Measurements from ENCODE around the gene GDPD4. TPM values are rescaled to one million over a fixed set of nuclear protein-coding genes. Genes with fewer than 3 reads are reported as not detected.

GDPD4 gene
- polyA plus RNA-seq: 1 to 10 TPM in 2 of 4 donors, not detected in 2; 2.2 to 4.5 TPM
- long read RNA-seq, donor 1: 0 reads
- long read RNA-seq, donor 2: 0 reads
- long read RNA-seq, donor 3: 0 reads
- long read RNA-seq, donor 4: 0 reads
- long read RNA-seq, donor 5: 0 reads
- long read RNA-seq, donor 6, partial matches to known transcripts: 7 of 7 reads
- long read RNA-seq, donor 6, other reads (novel, unspliced or antisense): 0 of 7 reads
- long read RNA-seq, donor 7: 0 reads
- long read RNA-seq, donor 8: 0 reads
- long read RNA-seq, donor 9: 0 reads
- long read RNA-seq, donor 10: 0 reads

DNA sequence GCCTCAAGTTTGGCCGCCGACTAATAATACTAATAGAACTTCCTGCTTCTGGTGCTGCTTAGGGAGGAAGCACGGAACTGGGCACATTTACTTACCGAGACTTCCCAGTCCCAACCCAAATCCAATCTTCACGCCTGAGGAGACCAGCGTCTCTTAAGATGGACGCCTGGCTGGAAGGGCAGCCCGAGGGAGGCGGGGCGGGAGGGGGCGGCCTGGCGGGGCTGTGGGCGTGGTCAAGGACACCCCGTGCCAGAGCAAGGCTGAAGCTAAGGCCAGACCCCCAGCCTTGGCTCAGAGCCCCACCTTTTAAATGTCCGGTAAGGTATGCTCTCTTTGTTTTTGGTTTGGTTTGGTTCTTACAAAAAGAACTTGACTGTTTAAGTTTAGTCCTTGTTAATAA, at the start of gene GDPD4:
Gene GDPD4 (minus strand): TSS at position 177 of the 400 bp plus-strand sequence. CDS start 16,549 bp downstream, outside the sequence.
- no peak for FAIRE-seq
- WGBS, 3 donors: 89 to 91% (median 91%) methylated on average over 14 to 15 of the region's 15 CpGs
- Histone ChIP-seq H3K9me3 (ENCODE audit: control insufficient read depth in 2 of 2, insufficient read depth in 1 of 2, low read depth in 1 of 2, low read length in 1 of 2) (no peaks in the 10 kb centered on the region), H3K36me3 (ENCODE audit: control insufficient read depth in 3 of 3, insufficient read depth in 2 of 3, low read depth in 1 of 3, low read length in 3 of 3) (no peaks in the 10 kb centered on the region), H3K27ac (ENCODE audit: low read depth in 1 of 3, low read length in 2 of 3) (no peak within 1 kb of the TSS), H3K27me3 (ENCODE audit: control insufficient read depth in 3 of 3, insufficient read depth in 3 of 3, low read length in 3 of 3) (no peaks in the 10 kb centered on the region), H3K4me1 (ENCODE audit: control insufficient read depth in 3 of 3, insufficient read depth in 2 of 3, low read depth in 1 of 3, low read length in 2 of 3) (peaks cover 0 to 2% (median 0%) of the 10 kb centered on the region in 3 donors), H3K4me3 (ENCODE audit: low read depth in 1 of 3, low read length in 3 of 3) (no peak within 1 kb of the TSS)
- no peak for DNase-seq

GRCh38 chr11:77347948-77348347, 46.5 kb upstream of the GDPD4 start:
- H3K27me3 ChIP-seq (ENCODE audit: control insufficient read depth in 3 of 3, insufficient read depth in 3 of 3, low read length in 3 of 3): no peaks in the 10 kb centered on the region
- DNase-seq (no peak), FAIRE-seq (no peak)
- no peak overlapping the region for H3K4me3 ChIP-seq (ENCODE audit: low read depth in 1 of 3, low read length in 3 of 3)
- 75 to 80% (median 80%) methylated on average over 2 of the region's 2 CpGs for WGBS, 3 donors
- peaks cover 4 to 18% (median 6%) of the 10 kb centered on the region in 3 donors for H3K36me3 ChIP-seq (ENCODE audit: control insufficient read depth in 3 of 3, insufficient read depth in 2 of 3, low read depth in 1 of 3, low read length in 3 of 3)
- H3K9me3 ChIP-seq (ENCODE audit: control insufficient read depth in 2 of 2, insufficient read depth in 1 of 2, low read depth in 1 of 2, low read length in 1 of 2): no peaks in the 10 kb centered on the region
- H3K4me1 ChIP-seq (ENCODE audit: control insufficient read depth in 3 of 3, insufficient read depth in 2 of 3, low read depth in 1 of 3, low read length in 2 of 3): no peaks in the 10 kb centered on the region
- H3K27ac ChIP-seq (ENCODE audit: low read depth in 1 of 3, low read length in 2 of 3): no peak overlapping the region

DNA sequence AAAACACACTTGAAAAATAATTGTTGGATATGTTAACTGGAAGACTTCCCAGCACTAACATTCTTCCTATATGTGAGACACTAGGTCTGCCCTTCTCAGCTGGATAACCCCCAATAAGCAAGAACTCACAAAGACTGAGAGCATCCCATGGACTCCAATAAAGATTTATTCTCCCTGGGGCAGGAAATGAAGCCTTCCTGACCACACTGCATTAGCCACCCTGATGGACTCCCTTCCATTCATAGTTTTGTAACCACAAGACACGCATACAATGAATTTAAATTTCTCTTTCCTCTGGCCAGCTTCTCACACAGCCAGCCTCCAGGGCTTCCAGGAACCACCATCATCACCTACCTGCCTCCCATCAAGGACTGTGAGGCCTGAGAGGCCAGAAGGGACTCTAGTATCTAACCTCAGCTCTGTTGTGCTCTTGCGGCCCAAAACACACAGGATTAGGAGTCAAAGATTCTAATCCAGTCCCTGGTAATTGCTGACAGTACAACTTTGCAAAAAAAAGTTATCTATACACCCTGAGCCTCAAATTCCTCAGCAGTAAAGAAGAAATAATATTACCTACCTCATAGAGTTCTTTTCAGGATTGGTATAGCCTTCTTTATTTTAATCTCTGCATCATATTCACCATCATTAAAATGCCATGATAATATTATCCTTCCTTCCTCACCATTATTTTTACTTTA, 45.6 kb upstream of the GDPD4 start:
- Histone ChIP-seq H3K4me3 (ENCODE audit: low read depth in 1 of 3, low read length in 3 of 3) (no peak overlapping the region), H3K4me1 (ENCODE audit: control insufficient read depth in 3 of 3, insufficient read depth in 2 of 3, low read depth in 1 of 3, low read length in 2 of 3) (no peaks in the 10 kb centered on the region), H3K27ac (ENCODE audit: low read depth in 1 of 3, low read length in 2 of 3) (no peak overlapping the region), H3K27me3 (ENCODE audit: control insufficient read depth in 3 of 3, insufficient read depth in 3 of 3, low read length in 3 of 3) (no peaks in the 10 kb centered on the region), H3K36me3 (ENCODE audit: control insufficient read depth in 3 of 3, insufficient read depth in 2 of 3, low read depth in 1 of 3, low read length in 3 of 3) (peaks cover 4 to 18% (median 6%) of the 10 kb centered on the region in 3 donors), H3K9me3 (ENCODE audit: control insufficient read depth in 2 of 2, insufficient read depth in 1 of 2, low read depth in 1 of 2, low read length in 1 of 2) (no peaks in the 10 kb centered on the region)
- no peak for FAIRE-seq
- DNase-seq: no peak
- WGBS, 3 donors: 95 to 98% (median 97%) methylated on average over 2 of the region's 2 CpGs

GRCh38 chr11:77345621-77346020, 44.1 kb upstream of the GDPD4 start:
- H3K9me3 ChIP-seq (ENCODE audit: control insufficient read depth in 2 of 2, insufficient read depth in 1 of 2, low read depth in 1 of 2, low read length in 1 of 2): no peaks in the 10 kb centered on the region
- DNase-seq: no peak
- WGBS, 3 donors: 77 to 81% (median 79%) methylated on average over 3 of the region's 3 CpGs

GRCh38 chr11:77340501-77340900, 39.0 kb upstream of the GDPD4 start:
- Histone ChIP-seq H3K27me3 (ENCODE audit: control insufficient read depth in 3 of 3, insufficient read depth in 3 of 3, low read length in 3 of 3) (no peaks in the 10 kb centered on the region), H3K27ac (ENCODE audit: low read depth in 1 of 3, low read length in 2 of 3) (no peak overlapping the region), H3K4me1 (ENCODE audit: control insufficient read depth in 3 of 3, insufficient read depth in 2 of 3, low read depth in 1 of 3, low read length in 2 of 3) (no peaks in the 10 kb centered on the region), H3K4me3 (ENCODE audit: low read depth in 1 of 3, low read length in 3 of 3) (no peak overlapping the region), H3K36me3 (ENCODE audit: control insufficient read depth in 3 of 3, insufficient read depth in 2 of 3, low read depth in 1 of 3, low read length in 3 of 3) (peaks cover 10 to 18% (median 12%) of the 10 kb centered on the region in 3 donors), H3K9me3 (ENCODE audit: control insufficient read depth in 2 of 2, insufficient read depth in 1 of 2, low read depth in 1 of 2, low read length in 1 of 2) (no peaks in the 10 kb centered on the region)
- no peak for DNase-seq
- WGBS, 3 donors: 66 to 73% (median 69%) methylated on average over 3 of the region's 3 CpGs
- no peak for FAIRE-seq

More at GRCh38 chr11:77345621-77346020, 44.1 kb upstream of the GDPD4 start:
- H3K4me3 ChIP-seq (ENCODE audit: low read depth in 1 of 3, low read length in 3 of 3): no peak overlapping the region
- no peak for FAIRE-seq
- H3K4me1 ChIP-seq (ENCODE audit: control insufficient read depth in 3 of 3, insufficient read depth in 2 of 3, low read depth in 1 of 3, low read length in 2 of 3): no peaks in the 10 kb centered on the region
- H3K36me3 ChIP-seq (ENCODE audit: control insufficient read depth in 3 of 3, insufficient read depth in 2 of 3, low read depth in 1 of 3, low read length in 3 of 3): peaks cover 6 to 18% (median 12%) of the 10 kb centered on the region in 3 donors
- H3K27ac ChIP-seq (ENCODE audit: low read depth in 1 of 3, low read length in 2 of 3): no peak overlapping the region
- H3K27me3 ChIP-seq (ENCODE audit: control insufficient read depth in 3 of 3, insufficient read depth in 3 of 3, low read length in 3 of 3): no peaks in the 10 kb centered on the region

- Histone ChIP-seq H3K36me3 (ENCODE audit: control insufficient read depth in 3 of 3, insufficient read depth in 2 of 3, low read depth in 1 of 3, low read length in 3 of 3) (peaks cover 6 to 20% (median 6%) of the 10 kb centered on the region in 3 donors), H3K4me3 (ENCODE audit: low read depth in 1 of 3, low read length in 3 of 3) (no peak overlapping the region), H3K4me1 (ENCODE audit: control insufficient read depth in 3 of 3, insufficient read depth in 2 of 3, low read depth in 1 of 3, low read length in 2 of 3) (peaks cover 0 to 2% (median 0%) of the 10 kb centered on the region in 3 donors), H3K27ac (ENCODE audit: low read depth in 1 of 3, low read length in 2 of 3) (no peak overlapping the region), H3K27me3 (ENCODE audit: control insufficient read depth in 3 of 3, insufficient read depth in 3 of 3, low read length in 3 of 3) (no peaks in the 10 kb centered on the region), H3K9me3 (ENCODE audit: control insufficient read depth in 2 of 2, insufficient read depth in 1 of 2, low read depth in 1 of 2, low read length in 1 of 2) (peaks cover 0 to 4% of the 10 kb centered on the region in 2 donors)
- DNase-seq: no peak
- no peak for FAIRE-seq
- 94 to 98% (median 97%) methylated on average over 2 to 3 of the region's 3 CpGs for WGBS, 3 donors
Measured at GRCh38 chr11:77332259-77332658, 30.8 kb upstream of the GDPD4 start.

DNA sequence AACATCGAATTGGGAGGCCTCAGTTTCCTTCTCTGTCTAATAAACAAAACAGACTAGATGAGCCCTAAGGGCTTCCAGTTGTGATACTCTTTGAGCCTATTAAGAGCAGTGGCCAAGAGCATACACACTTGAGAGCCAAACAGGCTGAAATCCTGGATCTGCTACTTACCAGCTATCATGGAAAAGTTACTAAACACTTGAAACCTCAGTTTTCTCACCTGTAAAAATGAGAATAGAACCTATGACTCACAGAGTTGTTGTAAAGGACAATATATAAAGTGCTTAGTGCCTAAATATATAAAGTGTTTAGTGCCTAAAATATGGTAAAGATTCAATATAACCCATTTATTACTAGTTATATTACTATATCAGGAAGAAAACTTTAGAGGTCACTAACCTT, 23.7 kb upstream of the GDPD4 start:
- H3K9me3 ChIP-seq (ENCODE audit: control insufficient read depth in 2 of 2, insufficient read depth in 1 of 2, low read depth in 1 of 2, low read length in 1 of 2): no peaks in the 10 kb centered on the region
- no peaks in the 10 kb centered on the region for H3K4me1 ChIP-seq (ENCODE audit: control insufficient read depth in 3 of 3, insufficient read depth in 2 of 3, low read depth in 1 of 3, low read length in 2 of 3)
- H3K27me3 ChIP-seq (ENCODE audit: control insufficient read depth in 3 of 3, insufficient read depth in 3 of 3, low read length in 3 of 3): no peaks in the 10 kb centered on the region
- H3K27ac ChIP-seq (ENCODE audit: low read depth in 1 of 3, low read length in 2 of 3): no peak overlapping the region
- 74 to 87% (median 84%) methylated on average over 1 of the region's 1 CpG for WGBS, 3 donors
- DNase-seq (no peak), FAIRE-seq (no peak)
- peaks cover 6 to 20% (median 6%) of the 10 kb centered on the region in 3 donors for H3K36me3 ChIP-seq (ENCODE audit: control insufficient read depth in 3 of 3, insufficient read depth in 2 of 3, low read depth in 1 of 3, low read length in 3 of 3)
- H3K4me3 ChIP-seq (ENCODE audit: low read depth in 1 of 3, low read length in 3 of 3): no peak overlapping the region

GRCh38 chr11:77324508-77324907, 23.0 kb upstream of the GDPD4 start:
- Histone ChIP-seq H3K9me3 (ENCODE audit: control insufficient read depth in 2 of 2, insufficient read depth in 1 of 2, low read depth in 1 of 2, low read length in 1 of 2) (no peaks in the 10 kb centered on the region), H3K27ac (ENCODE audit: low read depth in 1 of 3, low read length in 2 of 3) (no peak overlapping the region), H3K4me1 (ENCODE audit: control insufficient read depth in 3 of 3, insufficient read depth in 2 of 3, low read depth in 1 of 3, low read length in 2 of 3) (no peaks in the 10 kb centered on the region), H3K36me3 (ENCODE audit: control insufficient read depth in 3 of 3, insufficient read depth in 2 of 3, low read depth in 1 of 3, low read length in 3 of 3) (peaks cover 6 to 21% (median 6%) of the 10 kb centered on the region in 3 donors), H3K27me3 (ENCODE audit: control insufficient read depth in 3 of 3, insufficient read depth in 3 of 3, low read length in 3 of 3) (no peaks in the 10 kb centered on the region), H3K4me3 (ENCODE audit: low read depth in 1 of 3, low read length in 3 of 3) (no peak overlapping the region)
- no peak for DNase-seq
- no peak for FAIRE-seq

All from small intestine (tissue), 16 donors.